WTC11 (cell line): Measurements from ENCODE around the gene MC5R. TPM values are rescaled to one million over a fixed set of nuclear protein-coding genes. Genes with fewer than 3 reads are reported as not detected.

ENCODE experiments used
- ATAC-seq: fragments of 200-7000 bp; cut with Tn5 transposase; 2 replicates; pipeline ENCODE4 v1.10.0; 2021; ENCODE audit warnings: mild to moderate bottlenecking, moderate library complexity
- CTCF ChIA-PET: fragments of 300-600 bp; sonication (Branson Sonifier 250); formaldehyde crosslinking; loops from one replicate; lab custom pipeline; 2021; ENCODE audit warnings: antibody characterized with exemption; lab: Charles Lee
- POLR2A ChIA-PET: fragments of 350-600 bp; sonication (Branson Sonifier 250); formaldehyde crosslinking; loops from one replicate; lab custom pipeline; 2021; ENCODE audit warnings: antibody characterized with exemption; lab: Charles Lee
- DNase-seq: peaks from one replicate; pipeline ENCODE4 v3.0.0; 2021; ENCODE audit warnings: low spot score
- H3K27ac Mint-ChIP-seq: 2 replicates; pipeline ENCODE4 v1.8.0; 2021; ENCODE audit warnings: mixed read lengths
- H3K27me3 Mint-ChIP-seq: 2 replicates; pipeline ENCODE4 v1.8.0; 2021; ENCODE audit warnings: low read depth, mild to moderate bottlenecking, moderate library complexity, mixed read lengths
- H3K36me3 Mint-ChIP-seq: 2 replicates; pipeline ENCODE4 v1.8.0; 2021; ENCODE audit warnings: mixed read lengths
- H3K4me1 Mint-ChIP-seq: 2 replicates; pipeline ENCODE4 v1.8.0; 2022; ENCODE audit warnings: mixed read lengths
- H3K4me3 Mint-ChIP-seq: 2 replicates; pipeline ENCODE4 v1.8.0; 2021; ENCODE audit warnings: mild to moderate bottlenecking, moderate library complexity, mixed read lengths
- H3K9me3 Mint-ChIP-seq: 2 replicates; pipeline ENCODE4 v1.8.0; 2021; ENCODE audit warnings: mixed read lengths
- CBFB ChIP-seq: sonication (generic); formaldehyde crosslinking; IDR thresholded peaks from 2 replicates; pipeline ENCODE4 v1.8.1; 2022; ENCODE audit warnings: mild to moderate bottlenecking, low read depth, missing genetic modification reagents
- CREM ChIP-seq: sonication (generic); formaldehyde crosslinking; IDR thresholded peaks from 2 replicates; pipeline ENCODE4 v1.8.1; 2022; ENCODE audit warnings: mild to moderate bottlenecking, missing genetic modification reagents, moderate library complexity
- ELF4 ChIP-seq: sonication (generic); formaldehyde crosslinking; IDR thresholded peaks from 2 replicates; pipeline ENCODE4 v1.8.1; 2022; ENCODE audit warnings: low read depth, mild to moderate bottlenecking, moderate library complexity, missing genetic modification reagents
- GTF2I ChIP-seq: fragments of 250-450 bp; sonication (Bioruptor Pico); conservative IDR thresholded peaks from 2 replicates; pipeline ENCODE4 v1.4.0; 2021; ENCODE audit warnings: mild to moderate bottlenecking
- IRF2 ChIP-seq: sonication (generic); formaldehyde crosslinking; IDR thresholded peaks from 2 replicates; pipeline ENCODE4 v1.8.0; 2022; ENCODE audit warnings: low read depth, missing genetic modification reagents, borderline replicate concordance
- JUN ChIP-seq: sonication (generic); formaldehyde crosslinking; IDR thresholded peaks from 2 replicates; pipeline ENCODE4 v1.8.0; 2023; ENCODE audit warnings: mild to moderate bottlenecking, missing genetic modification reagents
- NR1H2 ChIP-seq: sonication (generic); formaldehyde crosslinking; IDR thresholded peaks from 2 replicates; pipeline ENCODE4 v1.9.0; 2021; ENCODE audit warnings: mild to moderate bottlenecking, moderate library complexity, missing genetic modification reagents
- SMAD3 ChIP-seq: sonication (generic); formaldehyde crosslinking; IDR thresholded peaks from 2 replicates; pipeline ENCODE4 v1.8.0; 2022; ENCODE audit warnings: missing genetic modification reagents, mild to moderate bottlenecking, borderline replicate concordance
- SMAD4 ChIP-seq: sonication (generic); formaldehyde crosslinking; IDR thresholded peaks from 2 replicates; pipeline ENCODE4 v1.8.0; 2022; ENCODE audit warnings: mild to moderate bottlenecking, missing genetic modification reagents
- TCF7 ChIP-seq: sonication (generic); formaldehyde crosslinking; IDR thresholded peaks from 2 replicates; pipeline ENCODE4 v1.8.0; 2022; ENCODE audit warnings: mild to moderate bottlenecking, low read depth, missing genetic modification reagents, moderate library complexity
- TEAD1 ChIP-seq: sonication (generic); formaldehyde crosslinking; IDR thresholded peaks from 2 replicates; pipeline ENCODE4 v1.8.0; 2022; ENCODE audit warnings: mild to moderate bottlenecking, missing genetic modification reagents
- TEAD4 ChIP-seq: sonication (generic); formaldehyde crosslinking; IDR thresholded peaks from 2 replicates; pipeline ENCODE4 v1.8.0; 2022; ENCODE audit warnings: mild to moderate bottlenecking, missing genetic modification reagents
- ZNF121 ChIP-seq: sonication (generic); formaldehyde crosslinking; IDR thresholded peaks from 2 replicates; pipeline ENCODE4 v1.8.0; 2023; ENCODE audit warnings: missing genetic modification reagents
- ZNF317 ChIP-seq: sonication (generic); formaldehyde crosslinking; IDR thresholded peaks from 2 replicates; pipeline ENCODE4 v1.8.1; 2023; ENCODE audit warnings: low read depth, mild to moderate bottlenecking, moderate library complexity, missing genetic modification reagents, borderline replicate concordance
- total RNA-seq: library from RNA; stranded (reverse); gene quantifications from 3 replicates; pipeline ENCODE4 v1.2.3, GENCODE V29; 2021
- TF ChIP-seq, protein P1 (sequence below): sonication (generic); formaldehyde crosslinking; IDR thresholded peaks from 2 replicates; pipeline ENCODE4 v1.8.1; 2022; ENCODE audit warnings: mild to moderate bottlenecking, missing genetic modification reagents, moderate library complexity, borderline replicate concordance
- TF ChIP-seq, protein P2 (sequence below): sonication (generic); formaldehyde crosslinking; IDR thresholded peaks from 2 replicates; pipeline ENCODE4 v1.8.0; 2022; ENCODE audit warnings: mild to moderate bottlenecking, missing genetic modification reagents
- TF ChIP-seq, protein P3 (sequence below): sonication (generic); formaldehyde crosslinking; IDR thresholded peaks from 2 replicates; pipeline ENCODE4 v1.8.1; 2023; ENCODE audit warnings: mild to moderate bottlenecking, missing genetic modification reagents, moderate library complexity
- TF ChIP-seq, protein P4 (sequence below): sonication (generic); formaldehyde crosslinking; IDR thresholded peaks from 2 replicates; pipeline ENCODE4 v1.8.0; 2023; ENCODE audit warnings: missing genetic modification reagents
- TF ChIP-seq, protein P5 (sequence below): sonication (generic); formaldehyde crosslinking; IDR thresholded peaks from 2 replicates; pipeline ENCODE4 v1.8.1; 2022; ENCODE audit warnings: low read depth, missing genetic modification reagents, borderline replicate concordance
- TF ChIP-seq, protein P6 (sequence below): sonication (generic); formaldehyde crosslinking; IDR thresholded peaks from 2 replicates; pipeline ENCODE4 v1.8.0; 2022; ENCODE audit warnings: mild to moderate bottlenecking, missing genetic modification reagents

The MC5R gene
- total RNA-seq, 1 experiment from 2014 or later: 0.15 TPM

DNA sequence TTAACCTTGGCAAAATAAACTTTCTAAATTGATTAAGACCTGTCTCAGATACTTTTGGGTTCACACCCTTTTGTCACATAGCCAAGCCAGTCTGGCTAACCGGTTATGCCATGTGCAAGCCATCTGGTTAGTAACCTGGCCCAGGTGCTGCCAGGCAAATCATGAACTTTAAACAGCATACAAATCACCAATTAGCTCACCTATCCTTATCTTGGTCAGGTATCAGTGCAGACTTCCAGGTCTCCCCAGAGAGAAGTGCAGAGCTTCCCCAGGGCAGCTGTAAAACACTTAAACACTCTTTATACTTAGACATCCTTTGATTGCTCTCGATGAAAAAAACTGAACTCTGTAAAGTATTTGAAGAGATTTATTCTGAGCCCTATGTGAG, 14.9 kb upstream of the MC5R start:
- H3K27ac Mint-ChIP-seq: peak overlapping the region; percentile 96
- H3K36me3 Mint-ChIP-seq: no peaks in the 10 kb centered on the region; the same call in 1 of the 2 replicates
- peaks cover 6% of the 10 kb centered on the region for H3K9me3 Mint-ChIP-seq
- DNase-seq (no peak), ATAC-seq (no peak)
- 0 out of 2 replicates have a peak, but pooled peaks have one; percentile 4 for TF ChIP-seq CBFB (CRISPR knock-in tag)
- TF ChIP-seq, protein P1, sequence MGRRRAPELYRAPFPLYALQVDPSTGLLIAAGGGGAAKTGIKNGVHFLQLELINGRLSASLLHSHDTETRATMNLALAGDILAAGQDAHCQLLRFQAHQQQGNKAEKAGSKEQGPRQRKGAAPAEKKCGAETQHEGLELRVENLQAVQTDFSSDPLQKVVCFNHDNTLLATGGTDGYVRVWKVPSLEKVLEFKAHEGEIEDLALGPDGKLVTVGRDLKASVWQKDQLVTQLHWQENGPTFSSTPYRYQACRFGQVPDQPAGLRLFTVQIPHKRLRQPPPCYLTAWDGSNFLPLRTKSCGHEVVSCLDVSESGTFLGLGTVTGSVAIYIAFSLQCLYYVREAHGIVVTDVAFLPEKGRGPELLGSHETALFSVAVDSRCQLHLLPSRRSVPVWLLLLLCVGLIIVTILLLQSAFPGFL (CRISPR knock-in tag): no peak
- TF ChIP-seq SMAD4 (CRISPR knock-in tag): no peak
- no peaks in the 10 kb centered on the region for H3K27me3 Mint-ChIP-seq
- peaks cover 81% of the 10 kb centered on the region for H3K4me1 Mint-ChIP-seq
- POLR2A ChIA-PET: no interaction called here
- H3K4me3 Mint-ChIP-seq: peak overlapping the region; percentile 17
- CTCF ChIA-PET: no interaction called here

DNA sequence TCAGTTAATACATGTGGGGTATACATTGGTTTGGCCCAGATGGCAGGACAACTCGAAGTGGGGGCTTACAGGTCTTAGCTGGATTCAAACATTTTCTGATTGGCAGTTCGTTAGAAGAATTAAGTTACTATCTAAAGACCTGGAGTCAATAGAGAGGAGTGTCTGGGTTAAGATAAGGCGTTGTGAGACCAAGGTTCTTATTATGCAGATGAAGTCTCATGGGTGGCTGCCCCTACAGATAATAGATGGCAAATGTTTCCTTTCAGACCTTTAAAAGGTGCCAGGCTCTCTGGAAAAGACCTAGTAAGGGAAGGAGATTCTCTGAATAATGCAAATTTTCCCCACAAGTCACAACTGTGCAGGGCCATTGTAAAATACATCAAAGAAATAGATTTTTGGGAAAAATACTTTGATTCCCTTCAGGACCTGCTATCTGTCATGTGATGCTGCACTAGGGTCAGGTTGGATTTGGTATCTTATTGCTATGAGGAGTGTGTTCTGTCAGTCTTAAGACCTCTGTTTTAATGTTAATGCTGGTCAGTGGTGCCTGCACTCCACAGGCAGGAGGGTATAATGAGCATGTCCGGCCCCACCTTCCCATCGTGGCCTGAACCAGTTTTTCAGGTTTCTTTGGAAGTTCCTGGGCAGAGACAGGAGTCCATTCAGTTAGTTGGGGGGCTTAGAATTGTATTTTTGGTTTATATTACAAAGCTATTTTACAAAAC, 14.3 kb upstream of the MC5R start:
- peaks cover 2% of the 10 kb centered on the region for H3K9me3 Mint-ChIP-seq
- H3K4me1 Mint-ChIP-seq: peaks cover 75% of the 10 kb centered on the region
- peak overlapping the region; percentile 96 for H3K27ac Mint-ChIP-seq
- ChIA-PET CTCF (interaction anchor here (1.2 to 4.4 kb wide), 2 partner anchors 11 to 15 kb away, joined by 3 to 68 read pairs; partner anchors contain the start of gene MC5R), POLR2A (no interaction called here)
- H3K36me3 Mint-ChIP-seq: no peaks in the 10 kb centered on the region; the same call in 1 of the 2 replicates
- ATAC-seq: peak; percentile 66
- TF ChIP-seq GTF2I (CRISPR knock-in tag): no peak
- TF ChIP-seq, protein P2, sequence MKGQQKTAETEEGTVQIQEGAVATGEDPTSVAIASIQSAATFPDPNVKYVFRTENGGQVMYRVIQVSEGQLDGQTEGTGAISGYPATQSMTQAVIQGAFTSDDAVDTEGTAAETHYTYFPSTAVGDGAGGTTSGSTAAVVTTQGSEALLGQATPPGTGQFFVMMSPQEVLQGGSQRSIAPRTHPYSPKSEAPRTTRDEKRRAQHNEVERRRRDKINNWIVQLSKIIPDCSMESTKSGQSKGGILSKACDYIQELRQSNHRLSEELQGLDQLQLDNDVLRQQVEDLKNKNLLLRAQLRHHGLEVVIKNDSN (CRISPR knock-in tag): peak; percentile 55; the same call in 1 of the 2 replicates
- no peak for TF ChIP-seq TEAD1
- no peak for TF ChIP-seq ZNF121
- no peak for TF ChIP-seq SMAD3 (CRISPR knock-in tag)
- no peak for TF ChIP-seq NR1H2 (CRISPR knock-in tag)
- TF ChIP-seq, protein P1 (CRISPR knock-in tag): no peak
- TF ChIP-seq, protein P3, sequence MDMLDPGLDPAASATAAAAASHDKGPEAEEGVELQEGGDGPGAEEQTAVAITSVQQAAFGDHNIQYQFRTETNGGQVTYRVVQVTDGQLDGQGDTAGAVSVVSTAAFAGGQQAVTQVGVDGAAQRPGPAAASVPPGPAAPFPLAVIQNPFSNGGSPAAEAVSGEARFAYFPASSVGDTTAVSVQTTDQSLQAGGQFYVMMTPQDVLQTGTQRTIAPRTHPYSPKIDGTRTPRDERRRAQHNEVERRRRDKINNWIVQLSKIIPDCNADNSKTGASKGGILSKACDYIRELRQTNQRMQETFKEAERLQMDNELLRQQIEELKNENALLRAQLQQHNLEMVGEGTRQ: peak; percentile 58
- TF ChIP-seq CREM (CRISPR knock-in tag): no peak
- TF ChIP-seq TEAD4 (CRISPR knock-in tag): no peak
- no peaks in the 10 kb centered on the region for H3K27me3 Mint-ChIP-seq
- no peak for DNase-seq
- peak overlapping the region; percentile 34 for H3K4me3 Mint-ChIP-seq

DNA sequence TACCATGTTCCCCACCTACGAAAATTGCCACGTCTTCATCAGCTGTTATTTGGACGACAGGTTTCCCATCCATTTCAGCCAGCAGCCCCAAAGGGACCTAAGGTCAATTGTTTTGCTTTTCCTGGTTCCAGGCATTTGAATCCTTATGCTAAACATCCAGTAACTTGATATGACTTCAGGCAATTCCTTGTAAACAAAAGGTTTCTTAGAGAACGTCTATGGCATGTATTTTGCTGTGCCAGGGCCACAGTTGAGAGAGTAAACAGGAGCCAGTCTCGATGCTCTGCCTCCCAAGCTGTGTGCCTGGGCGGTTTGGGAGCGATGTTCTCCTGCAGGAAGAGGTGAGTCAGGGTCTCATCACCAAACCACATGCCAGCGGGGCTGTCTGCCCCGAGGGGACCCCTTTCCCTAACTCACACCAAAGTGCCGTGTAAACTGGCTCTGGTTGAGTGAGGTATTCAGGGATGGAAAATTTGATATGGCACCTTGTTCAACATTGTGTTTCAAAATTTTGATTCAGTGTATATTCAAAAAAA, 12.9 kb upstream of the MC5R start:
- ChIA-PET CTCF (interaction anchor here (1.2 to 4.4 kb wide), 7 partner anchors 9 to 275 kb away, joined by 3 to 68 read pairs (median 28); partner anchors contain the start of gene MC5R), POLR2A (interaction anchor here (0.6 kb wide), 1 partner anchor 244 kb away, joined by 3 read pairs; no protein-coding TSS in a partner anchor)
- Mint-ChIP-seq H3K27me3 (no peaks in the 10 kb centered on the region), H3K4me1 (peaks cover 67% of the 10 kb centered on the region), H3K4me3 (peak overlapping the region; percentile 22), H3K27ac (peak overlapping the region; percentile 96), H3K36me3 (no peaks in the 10 kb centered on the region), H3K9me3 (no peaks in the 10 kb centered on the region)
- DNase-seq (no peak), ATAC-seq (no peak)
- no peak for TF ChIP-seq TEAD4 (CRISPR knock-in tag)
- no peak for TF ChIP-seq JUN (CRISPR knock-in tag)
- TF ChIP-seq IRF2 (CRISPR knock-in tag): no peak
- no peak for TF ChIP-seq ZNF317 (CRISPR knock-in tag)
- TF ChIP-seq, protein P4, sequence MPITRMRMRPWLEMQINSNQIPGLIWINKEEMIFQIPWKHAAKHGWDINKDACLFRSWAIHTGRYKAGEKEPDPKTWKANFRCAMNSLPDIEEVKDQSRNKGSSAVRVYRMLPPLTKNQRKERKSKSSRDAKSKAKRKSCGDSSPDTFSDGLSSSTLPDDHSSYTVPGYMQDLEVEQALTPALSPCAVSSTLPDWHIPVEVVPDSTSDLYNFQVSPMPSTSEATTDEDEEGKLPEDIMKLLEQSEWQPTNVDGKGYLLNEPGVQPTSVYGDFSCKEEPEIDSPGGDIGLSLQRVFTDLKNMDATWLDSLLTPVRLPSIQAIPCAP (CRISPR knock-in tag): no peak
- TF ChIP-seq, protein P5, sequence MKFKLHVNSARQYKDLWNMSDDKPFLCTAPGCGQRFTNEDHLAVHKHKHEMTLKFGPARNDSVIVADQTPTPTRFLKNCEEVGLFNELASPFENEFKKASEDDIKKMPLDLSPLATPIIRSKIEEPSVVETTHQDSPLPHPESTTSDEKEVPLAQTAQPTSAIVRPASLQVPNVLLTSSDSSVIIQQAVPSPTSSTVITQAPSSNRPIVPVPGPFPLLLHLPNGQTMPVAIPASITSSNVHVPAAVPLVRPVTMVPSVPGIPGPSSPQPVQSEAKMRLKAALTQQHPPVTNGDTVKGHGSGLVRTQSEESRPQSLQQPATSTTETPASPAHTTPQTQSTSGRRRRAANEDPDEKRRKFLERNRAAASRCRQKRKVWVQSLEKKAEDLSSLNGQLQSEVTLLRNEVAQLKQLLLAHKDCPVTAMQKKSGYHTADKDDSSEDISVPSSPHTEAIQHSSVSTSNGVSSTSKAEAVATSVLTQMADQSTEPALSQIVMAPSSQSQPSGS (CRISPR knock-in tag): no peak
- TF ChIP-seq SMAD4 (CRISPR knock-in tag): no peak
- TF ChIP-seq, protein P6, sequence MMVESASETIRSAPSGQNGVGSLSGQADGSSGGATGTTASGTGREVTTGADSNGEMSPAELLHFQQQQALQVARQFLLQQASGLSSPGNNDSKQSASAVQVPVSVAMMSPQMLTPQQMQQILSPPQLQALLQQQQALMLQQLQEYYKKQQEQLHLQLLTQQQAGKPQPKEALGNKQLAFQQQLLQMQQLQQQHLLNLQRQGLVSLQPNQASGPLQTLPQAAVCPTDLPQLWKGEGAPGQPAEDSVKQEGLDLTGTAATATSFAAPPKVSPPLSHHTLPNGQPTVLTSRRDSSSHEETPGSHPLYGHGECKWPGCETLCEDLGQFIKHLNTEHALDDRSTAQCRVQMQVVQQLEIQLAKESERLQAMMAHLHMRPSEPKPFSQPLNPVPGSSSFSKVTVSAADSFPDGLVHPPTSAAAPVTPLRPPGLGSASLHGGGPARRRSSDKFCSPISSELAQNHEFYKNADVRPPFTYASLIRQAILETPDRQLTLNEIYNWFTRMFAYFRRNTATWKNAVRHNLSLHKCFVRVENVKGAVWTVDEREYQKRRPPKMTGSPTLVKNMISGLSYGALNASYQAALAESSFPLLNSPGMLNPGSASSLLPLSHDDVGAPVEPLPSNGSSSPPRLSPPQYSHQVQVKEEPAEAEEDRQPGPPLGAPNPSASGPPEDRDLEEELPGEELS (CRISPR knock-in tag): no peak
- TF ChIP-seq ELF4: no peak
- no peak for TF ChIP-seq TCF7 (CRISPR knock-in tag)
